HG02973 (cell line): Measurements from ENCODE around the gene SLC10A7.

ENCODE experiments used
- ATAC-seq: cut with Tn5 transposase; IDR thresholded peaks from one replicate; pipeline ENCODE4 v1.9.1; 2021; ENCODE audit warnings: moderate library complexity; ENCODE audit not compliant: unreplicated experiment

Gene SLC10A7

GRCh38 chr4:146495269-146495668, 26.5 kb downstream of the SLC10A7 start:
- ATAC-seq = no peak

- ATAC-seq = no peak
These were observed 27.6 kb downstream of the SLC10A7 start for GRCh38 chr4:146494143-146494542.

- no peak for ATAC-seq
These were observed 31.6 kb downstream of the SLC10A7 start for GRCh38 chr4:146490106-146490505.

- no peak for ATAC-seq
These were observed 33.1 kb downstream of the SLC10A7 start for GRCh38 chr4:146488495-146489174.

- ATAC-seq = peak; percentile 78
These were observed 35.2 kb downstream of the SLC10A7 start for GRCh38 chr4:146486565-146486964.

- ATAC-seq = peak; percentile 69
These were observed 35.8 kb downstream of the SLC10A7 start for GRCh38 chr4:146485968-146486367.

- no peak for ATAC-seq
These were observed 39.0 kb downstream of the SLC10A7 start for GRCh38 chr4:146482788-146483187.

GRCh38 chr4:146481246-146481645, 40.5 kb downstream of the SLC10A7 start:
- no peak for ATAC-seq

- ATAC-seq = no peak
These were observed 43.7 kb downstream of the SLC10A7 start for GRCh38 chr4:146478009-146478408.

GRCh38 chr4:146477054-146477453, 44.7 kb downstream of the SLC10A7 start:
- ATAC-seq = no peak

- no peak for ATAC-seq
These were observed 49.3 kb downstream of the SLC10A7 start for GRCh38 chr4:146472404-146472803.

GRCh38 chr4:146470604-146471003, 51.1 kb downstream of the SLC10A7 start:
- no peak for ATAC-seq

- ATAC-seq = no peak
These were observed 52.7 kb downstream of the SLC10A7 start for GRCh38 chr4:146469022-146469421.

GRCh38 chr4:146465628-146466027, 56.1 kb downstream of the SLC10A7 start:
- ATAC-seq = no peak

GRCh38 chr4:146462251-146462650, 59.5 kb downstream of the SLC10A7 start:
- no peak for ATAC-seq

- peak; percentile 93 for ATAC-seq
These were observed 63.1 kb downstream of the SLC10A7 start for GRCh38 chr4:146458594-146458993.

GRCh38 chr4:146456681-146457080, 65.1 kb downstream of the SLC10A7 start:
- no peak for ATAC-seq

GRCh38 chr4:146453181-146453807, 68.4 kb downstream of the SLC10A7 start:
- ATAC-seq = no peak

GRCh38 chr4:146450524-146450923, 71.2 kb downstream of the SLC10A7 start:
- ATAC-seq = peak; percentile 84

- ATAC-seq = no peak
These were observed 75.2 kb downstream of the SLC10A7 start for GRCh38 chr4:146446555-146446954.

GRCh38 chr4:146445198-146446150, 76.3 kb downstream of the SLC10A7 start:
- ATAC-seq = no peak

- ATAC-seq = no peak
These were observed 78.2 kb downstream of the SLC10A7 start for GRCh38 chr4:146443525-146443924.
